Measurements from ENCODE around the gene ODR4. TPM values are rescaled to one million over a fixed set of nuclear protein-coding genes. Genes with fewer than 3 reads are reported as not detected.
"Not testable (repeated sequence)": the region's sequence is repeated elsewhere in the genome, so short reads cannot be mapped to it uniquely, and the experiment has no call there.

Gene ODR4
- total RNA-seq: 14.4 and 15.3 TPM in 2 replicates
- 7.2 TPM for polyA plus RNA-seq (2012)

DNA sequence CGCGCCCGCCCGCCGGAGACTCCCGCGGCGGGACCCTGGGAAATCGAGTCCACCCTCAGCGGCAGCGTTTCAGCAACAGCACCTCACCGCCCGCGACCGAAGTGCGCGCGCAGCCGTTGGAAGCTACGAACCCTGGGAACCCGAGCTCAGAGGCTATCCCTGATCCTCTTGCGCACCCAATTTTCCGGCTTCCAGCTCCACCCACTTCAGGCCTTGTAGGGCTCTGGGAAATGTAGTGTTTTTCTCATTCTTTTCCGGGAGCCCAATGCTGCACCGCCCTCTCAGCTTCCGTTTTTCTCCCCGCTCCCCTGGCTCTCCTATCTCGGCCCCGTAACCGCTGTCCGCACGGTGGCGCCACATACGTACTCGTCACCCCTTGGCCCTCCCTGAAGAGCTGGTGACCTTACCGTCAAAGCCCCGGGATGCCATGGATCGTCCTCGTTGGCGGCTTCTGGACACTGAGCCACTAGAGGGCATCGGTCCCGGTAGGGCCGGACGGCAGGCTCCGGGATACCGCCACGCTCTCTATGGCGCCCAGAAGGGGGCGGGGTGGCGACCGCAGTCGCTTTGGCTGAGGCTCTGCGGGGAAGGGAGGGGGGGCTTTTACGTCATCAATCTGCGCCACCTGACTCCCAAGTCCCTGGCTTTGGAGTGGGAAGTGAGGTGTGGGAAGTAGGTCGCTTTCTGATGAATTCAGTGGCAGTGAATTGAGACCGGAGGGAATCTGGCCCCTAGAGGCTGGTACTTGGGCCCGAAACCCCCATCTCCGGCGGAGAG is at the start of gene ODR4, which contains the start of gene TPR:
Gene ODR4 (plus strand): TSS at position 687 of the 777 bp plus-strand sequence. CDS start 3,948 bp downstream, outside the sequence.
Gene TPR (minus strand): TSS at position 102 of the 777 bp plus-strand sequence. CDS start 225 bp downstream, outside the sequence.
- DNase-seq (ENCODE audit: low read depth): peak; percentile 100

DNA sequence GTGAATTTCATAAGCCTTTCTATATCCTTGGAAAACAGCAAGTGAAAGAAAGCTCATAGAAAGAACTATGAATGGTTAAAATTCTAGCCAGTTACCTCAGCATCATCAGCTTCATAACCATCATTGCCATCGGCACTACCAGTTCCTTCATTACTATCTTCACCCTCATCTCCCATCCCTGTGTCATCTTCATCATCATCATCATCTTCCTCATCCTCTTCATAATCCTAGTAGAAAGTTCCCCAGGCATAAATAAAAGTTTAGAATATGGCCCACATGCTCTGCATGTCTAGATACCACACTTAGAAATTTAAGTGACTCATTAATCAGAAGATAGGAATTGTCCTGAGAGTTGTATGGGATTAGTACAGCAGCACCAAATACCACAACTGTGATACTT is 49.6 kb upstream of the ODR4 start:
- DNase-seq (ENCODE audit: low read depth): no peak

DNA sequence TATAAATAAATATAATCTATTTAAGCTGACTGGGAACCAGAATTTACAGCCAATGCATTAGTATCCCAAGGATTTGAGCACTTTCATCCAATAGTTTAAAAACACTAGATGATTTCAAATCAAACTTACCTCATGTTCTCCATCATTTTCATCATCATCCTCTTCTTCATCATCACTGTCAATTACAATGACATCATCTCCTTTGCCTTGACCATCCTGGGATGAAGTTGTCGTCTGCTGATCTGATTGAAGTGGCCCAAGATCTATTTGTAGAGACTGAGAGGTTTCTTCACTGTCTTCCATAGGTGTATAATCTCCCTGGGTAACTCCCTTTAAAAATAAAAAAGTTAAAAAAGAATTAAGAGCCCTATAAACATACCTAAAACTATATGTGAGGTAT is 48.3 kb upstream of the ODR4 start:
- no peak for DNase-seq (ENCODE audit: low read depth)

DNA sequence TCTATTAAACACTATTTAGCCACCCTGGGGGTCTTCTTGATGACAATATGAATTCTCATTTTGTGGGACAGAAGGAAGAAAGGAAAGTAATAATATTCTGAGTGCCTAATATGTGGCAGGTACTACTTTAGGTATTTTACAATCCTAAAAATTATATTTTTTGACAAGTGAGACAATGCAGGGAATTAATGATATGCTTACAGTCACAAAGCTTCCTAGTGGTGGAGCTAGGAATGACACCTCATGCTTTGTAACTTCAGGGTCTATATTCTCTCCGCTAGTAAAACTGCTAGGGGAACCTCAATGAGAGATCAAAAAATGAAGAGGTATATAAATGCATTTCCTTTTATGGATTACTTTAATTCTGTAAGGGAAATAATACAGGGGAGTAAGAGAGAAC is 44.9 kb upstream of the ODR4 start:
- no peak for DNase-seq (ENCODE audit: low read depth)

DNA sequence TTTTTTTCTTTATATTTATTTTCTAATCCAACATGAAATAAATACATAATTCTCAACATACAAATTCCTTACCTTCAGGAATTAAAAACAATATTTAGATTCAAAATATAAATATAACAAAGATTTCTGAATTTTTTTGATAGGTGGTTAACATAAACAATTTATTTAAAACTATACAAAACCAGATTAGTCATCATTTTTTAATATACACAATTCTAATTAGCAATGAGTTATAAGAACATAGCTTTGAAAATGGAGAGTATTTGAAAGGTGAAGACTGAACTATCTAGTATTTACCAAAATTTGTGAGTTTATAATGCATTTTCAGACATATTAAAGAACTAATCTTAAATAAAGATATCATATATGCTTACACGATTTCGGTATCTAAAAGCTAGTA is 38.1 kb upstream of the ODR4 start:
- no peak for DNase-seq (ENCODE audit: low read depth)

DNA sequence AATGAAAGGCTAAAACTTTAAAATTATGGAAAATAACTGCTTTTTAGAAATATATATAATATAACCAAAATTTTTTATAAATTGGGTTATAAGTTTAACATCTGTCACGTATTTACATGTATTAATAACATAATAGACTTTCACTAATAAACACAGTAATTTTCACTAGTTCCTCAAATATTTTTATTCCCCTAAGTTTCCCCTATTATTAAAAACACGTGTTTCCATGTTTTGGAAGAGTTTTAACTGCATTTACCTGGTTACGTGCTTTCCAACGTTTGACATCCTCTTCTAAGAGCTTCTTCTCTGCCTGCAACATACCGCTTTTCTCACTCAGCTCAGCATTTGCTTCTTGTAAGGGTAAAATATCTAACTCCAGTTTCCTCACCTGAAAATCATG is 34.9 kb upstream of the ODR4 start:
- DNase-seq (ENCODE audit: low read depth): no peak

DNA sequence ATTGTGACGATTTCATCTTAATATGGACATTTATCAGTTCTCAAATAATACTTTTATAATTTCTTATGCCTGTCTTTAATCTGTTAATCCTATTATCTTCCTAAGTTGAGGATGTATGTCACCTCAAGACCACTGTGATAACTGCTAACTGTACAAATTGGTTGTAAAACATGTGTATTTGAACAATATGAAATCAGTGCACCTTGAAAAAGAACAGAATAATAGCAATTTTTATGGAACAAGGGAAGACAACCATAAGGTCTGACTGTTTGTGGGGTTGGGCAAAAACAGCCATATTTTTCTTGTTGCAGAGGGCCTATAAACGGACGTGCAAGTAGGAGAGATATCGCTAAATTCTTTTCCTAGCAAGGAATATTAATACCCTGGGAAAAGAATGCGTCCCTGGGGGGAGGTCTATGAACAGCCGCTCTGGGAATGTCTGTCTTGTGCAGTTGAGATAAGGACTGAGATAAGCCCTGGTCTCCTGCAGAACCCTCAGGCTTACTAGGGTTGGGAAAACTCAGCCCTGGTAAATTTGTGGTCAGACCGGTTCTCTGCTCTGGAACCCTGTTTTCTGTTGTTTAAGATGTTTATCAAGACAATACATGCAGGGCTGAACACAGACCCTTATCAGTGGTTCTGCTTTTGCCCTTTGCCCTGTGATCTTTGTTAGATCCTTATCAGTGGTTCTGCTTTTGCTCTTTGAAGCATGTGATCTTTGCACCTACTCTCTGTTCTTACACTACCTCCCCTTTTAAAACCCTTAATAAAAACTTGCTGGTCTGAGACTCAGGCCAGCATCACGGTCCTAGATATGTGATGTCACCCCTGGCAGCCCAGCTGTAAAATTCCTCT is 27.6 kb upstream of the ODR4 start:
- not testable (repeated sequence) for DNase-seq (ENCODE audit: low read depth)

DNA sequence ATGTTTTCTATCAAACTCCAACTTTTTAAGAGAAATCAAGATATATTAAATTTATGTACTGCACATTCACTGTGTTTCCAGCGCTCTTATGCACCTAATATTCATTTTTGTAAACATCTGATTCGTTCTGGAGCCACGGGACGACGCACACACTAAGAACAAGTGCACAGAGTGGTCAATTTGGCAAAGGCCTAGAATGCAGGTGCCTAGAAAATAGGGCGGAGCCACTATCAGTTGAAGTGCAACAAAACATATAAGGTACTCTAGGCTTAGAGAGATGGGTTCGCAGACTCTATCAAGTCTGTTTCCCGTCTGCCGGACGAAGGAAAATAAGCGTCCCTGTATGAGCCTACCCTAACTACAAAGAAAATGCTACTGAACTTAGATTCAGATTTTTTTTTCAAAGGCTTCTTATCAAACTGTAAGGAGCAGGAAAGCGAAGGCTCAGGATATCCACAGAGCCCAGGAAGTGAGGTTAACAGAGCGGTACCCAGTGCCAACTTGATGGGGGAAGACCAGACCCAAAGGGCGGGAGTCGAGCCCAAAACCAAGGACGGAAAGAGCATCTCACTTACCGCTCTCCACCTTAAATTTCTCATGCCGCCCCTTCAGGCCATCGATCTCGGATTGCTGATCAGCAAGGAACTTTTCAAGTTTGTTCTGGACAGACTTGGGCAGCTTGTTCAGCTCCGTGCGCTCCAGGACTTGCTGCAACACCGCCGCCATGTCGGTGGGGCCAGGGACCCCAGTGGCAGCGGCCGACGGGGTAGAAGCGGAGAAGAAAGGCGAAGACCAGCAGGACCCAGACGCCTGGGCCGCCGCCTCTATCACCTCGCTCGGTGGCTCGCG is 1.1 kb upstream of the ODR4 start:
- DNase-seq (ENCODE audit: low read depth): peak; percentile 19

DNA sequence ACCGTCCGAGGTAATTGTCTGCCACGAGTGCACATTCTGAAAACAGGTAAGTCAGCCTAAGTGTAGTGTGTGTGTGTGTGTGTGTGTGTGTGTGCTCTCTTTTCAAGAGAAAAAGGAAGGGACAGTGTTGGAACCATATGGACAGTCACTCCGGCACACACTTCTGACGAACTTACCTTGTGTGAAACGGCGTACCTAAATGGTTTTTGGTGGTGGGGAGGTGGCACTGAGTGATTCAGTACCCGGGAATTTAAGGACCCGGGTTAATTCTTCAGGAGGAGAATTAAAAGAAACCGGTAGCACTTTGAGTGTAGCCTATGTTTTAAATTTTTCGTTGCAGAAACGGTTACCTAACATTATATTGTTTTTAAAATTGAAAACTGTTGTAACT is 286 bp downstream of the ODR4 start:
- DNase-seq (ENCODE audit: low read depth): no peak

DNA sequence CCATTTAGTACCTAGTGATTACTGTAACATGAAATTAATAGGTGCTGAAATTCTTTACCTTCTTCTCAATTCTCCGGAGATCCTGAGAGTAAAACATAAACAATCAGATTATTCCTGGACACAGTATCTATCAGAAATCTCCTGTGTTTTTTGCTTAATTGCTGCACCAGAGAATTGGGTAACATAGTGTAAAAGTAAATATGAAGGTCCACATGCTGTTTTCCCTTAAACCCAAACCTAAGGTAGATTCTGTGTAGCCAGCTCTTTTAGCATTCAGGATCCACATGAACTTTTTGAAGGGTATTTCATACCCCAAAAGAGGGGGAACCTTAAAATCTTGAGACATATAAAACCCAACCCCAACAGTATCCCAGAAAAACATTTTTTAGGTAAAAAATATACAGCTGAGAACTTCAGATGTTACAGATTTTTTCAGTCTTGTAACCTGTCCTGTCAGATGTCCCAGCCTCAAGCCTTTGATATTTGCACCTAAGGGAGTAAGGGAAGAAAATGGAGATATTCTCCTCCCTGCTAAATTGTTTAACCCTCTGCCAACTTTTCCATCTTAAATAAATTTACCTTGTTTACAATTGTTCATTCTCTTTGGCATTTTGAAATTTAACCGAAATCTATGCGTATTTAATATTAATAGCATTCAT is 11.2 kb downstream of the ODR4 start:
- no peak for DNase-seq (ENCODE audit: low read depth)

DNA sequence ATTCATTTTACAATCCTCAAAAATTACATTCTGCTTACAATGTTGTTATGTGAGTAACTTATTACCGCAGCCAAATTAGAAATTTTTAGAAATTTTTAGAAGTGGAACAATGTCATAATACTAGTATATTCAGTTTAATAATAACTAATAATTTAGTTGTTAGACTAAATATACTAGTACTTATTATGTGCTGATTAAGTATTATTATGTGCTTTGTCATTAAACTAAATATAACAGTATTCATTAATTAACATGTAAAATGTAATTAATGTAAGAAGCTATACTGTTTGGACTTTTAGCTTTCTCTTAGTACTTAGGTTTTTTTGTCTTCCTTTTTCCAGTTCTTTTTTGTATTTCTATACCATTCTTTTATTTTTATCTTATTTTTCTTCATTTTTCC is 15.3 kb downstream of the ODR4 start:
- no peak for DNase-seq (ENCODE audit: low read depth)

DNA sequence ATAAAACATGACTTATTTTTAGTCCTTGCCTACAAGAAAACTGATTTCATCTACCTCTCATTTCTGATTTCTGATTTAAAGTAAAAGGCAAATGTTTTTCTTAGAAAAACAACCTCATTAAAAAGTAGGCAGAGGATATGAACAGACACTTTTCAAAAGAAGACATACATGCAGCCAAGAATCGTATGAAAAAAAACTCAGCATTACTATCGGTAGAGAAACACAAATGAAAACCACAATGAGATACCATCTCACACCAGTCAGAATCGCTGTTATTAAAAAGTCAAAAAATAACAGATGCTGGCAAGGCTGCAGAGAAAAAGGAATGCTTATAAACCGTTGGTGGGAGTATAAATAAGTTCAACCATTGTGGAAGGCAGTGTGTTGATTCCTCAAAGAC is 16.2 kb downstream of the ODR4 start:
- DNase-seq (ENCODE audit: low read depth): no peak

DNA sequence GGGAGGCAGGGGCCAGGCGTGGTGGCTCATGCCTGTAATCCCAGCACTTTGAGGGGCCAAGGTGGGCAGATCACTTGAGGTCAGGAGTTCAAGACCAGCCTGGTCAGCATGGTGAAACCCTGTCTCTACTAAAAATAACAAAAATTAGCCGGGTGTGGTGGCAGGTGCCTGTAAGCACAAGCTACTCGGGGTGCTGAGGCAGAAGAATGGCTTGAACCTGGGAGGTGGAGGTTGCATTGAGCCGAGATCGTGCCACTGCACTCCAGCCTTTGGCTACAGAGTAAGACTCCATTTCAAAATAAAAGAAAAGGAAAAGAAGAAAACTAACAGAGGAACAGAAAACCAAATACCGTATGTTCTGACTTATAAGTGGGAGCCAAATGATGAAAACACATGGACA is 17.1 kb downstream of the ODR4 start:
- not testable (repeated sequence) for DNase-seq (ENCODE audit: low read depth)

DNA sequence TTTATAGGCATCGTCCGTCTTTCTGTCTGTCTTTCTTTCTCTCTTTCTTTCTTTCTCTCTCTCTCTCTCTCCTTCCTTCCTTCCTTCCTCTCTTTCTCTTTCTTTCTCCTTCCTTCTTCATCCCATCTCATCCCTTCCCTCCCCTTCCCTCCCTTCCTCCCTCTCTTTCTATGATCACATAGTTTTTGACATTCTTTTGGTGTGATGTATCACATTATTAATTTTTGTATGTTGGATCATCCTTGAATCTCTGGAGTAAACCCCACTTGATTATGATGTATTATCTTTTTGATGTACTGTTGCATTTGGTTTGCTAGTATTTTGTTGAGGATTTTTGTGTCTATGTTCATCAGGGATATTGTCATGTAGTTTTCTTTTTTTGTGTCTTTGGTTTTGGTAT is 25.8 kb downstream of the ODR4 start:
- DNase-seq (ENCODE audit: low read depth): not testable (repeated sequence)

DNA sequence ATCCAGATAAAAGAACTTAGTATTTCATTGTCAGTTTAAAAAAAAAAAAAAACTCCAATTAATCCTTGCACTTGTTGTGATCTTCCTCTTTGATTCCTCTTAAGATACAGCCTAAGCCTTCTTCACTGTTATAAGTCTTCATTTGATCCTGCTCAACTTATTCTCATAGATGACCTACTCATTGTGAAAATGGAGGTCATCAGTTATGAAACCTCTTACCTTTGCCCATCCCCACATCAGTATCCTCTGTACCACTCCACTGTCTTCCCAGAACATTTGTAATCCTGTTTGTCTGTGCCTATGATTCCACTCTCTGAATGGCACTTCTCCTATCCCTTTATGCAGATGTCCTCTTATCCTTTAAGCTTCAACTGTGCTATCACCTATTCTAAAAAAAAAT is 28.0 kb downstream of the ODR4 start:
- DNase-seq (ENCODE audit: low read depth): no peak

DNA sequence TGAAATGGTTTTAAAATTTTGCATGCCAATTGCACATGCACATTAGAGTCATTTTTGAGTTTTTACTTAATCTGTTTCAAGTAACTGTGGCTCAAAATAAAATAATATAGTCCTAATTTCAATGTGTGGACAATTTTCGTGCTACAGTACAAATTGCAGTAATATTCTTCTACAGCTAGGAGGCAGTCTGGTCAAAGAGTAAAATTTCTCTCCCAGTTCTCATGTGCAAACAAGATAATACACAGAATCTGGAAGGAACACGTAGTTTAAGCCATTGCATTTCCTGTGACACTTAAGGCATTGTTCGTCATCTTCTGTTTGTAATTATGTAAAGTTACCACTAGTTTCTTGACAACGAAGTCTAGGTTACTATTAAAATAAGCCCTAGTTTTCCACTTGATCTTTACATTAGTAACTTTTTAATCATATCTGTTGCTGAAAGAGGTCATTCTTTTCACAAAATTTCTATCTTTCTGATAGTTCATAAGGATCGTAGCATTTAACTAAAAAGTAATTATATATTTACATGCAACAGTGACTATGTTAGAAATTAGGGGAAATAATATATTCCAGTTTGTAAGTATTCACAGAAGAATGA is 28.9 kb downstream of the ODR4 start:
- peak; percentile 36 for DNase-seq (ENCODE audit: low read depth)

DNA sequence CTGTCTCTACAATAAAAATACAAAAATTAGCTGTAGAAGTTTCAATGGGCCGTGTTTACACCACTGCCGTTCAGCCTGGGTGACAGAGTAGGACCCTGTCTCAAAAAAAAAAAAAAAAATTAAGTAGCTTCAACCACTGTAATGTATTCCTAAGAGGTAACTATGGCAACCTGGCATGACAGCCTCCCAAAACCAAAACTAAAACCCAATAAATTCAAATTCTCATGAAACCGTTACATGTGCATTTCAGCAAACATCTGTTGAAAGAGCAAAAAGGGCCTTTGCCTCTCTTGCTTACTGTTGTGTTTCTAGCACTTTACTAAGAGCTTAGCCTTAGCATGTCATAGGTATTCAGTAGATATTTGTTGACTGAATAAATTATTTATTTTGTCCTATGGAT is 33.5 kb downstream of the ODR4 start:
- no peak for DNase-seq (ENCODE audit: low read depth)

DNA sequence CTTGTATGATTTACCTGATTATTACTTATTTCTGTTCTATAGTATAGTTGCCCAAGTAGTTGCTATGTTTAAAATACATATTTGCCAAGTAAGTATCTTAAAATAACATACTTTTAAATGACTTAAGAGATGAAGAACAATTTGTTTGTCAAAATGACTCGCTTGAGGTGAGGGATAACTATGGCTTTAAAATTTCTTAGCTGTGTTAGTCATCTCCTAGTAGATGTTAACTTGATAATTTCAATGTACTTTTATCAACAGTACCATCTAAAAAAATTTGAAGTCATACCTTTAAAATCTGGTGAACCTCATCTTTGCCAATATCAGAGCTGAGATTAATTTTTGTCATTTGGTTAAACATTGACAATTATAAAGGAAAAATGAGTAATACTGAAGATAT is 37.7 kb downstream of the ODR4 start:
- DNase-seq (ENCODE audit: low read depth): no peak

DNA sequence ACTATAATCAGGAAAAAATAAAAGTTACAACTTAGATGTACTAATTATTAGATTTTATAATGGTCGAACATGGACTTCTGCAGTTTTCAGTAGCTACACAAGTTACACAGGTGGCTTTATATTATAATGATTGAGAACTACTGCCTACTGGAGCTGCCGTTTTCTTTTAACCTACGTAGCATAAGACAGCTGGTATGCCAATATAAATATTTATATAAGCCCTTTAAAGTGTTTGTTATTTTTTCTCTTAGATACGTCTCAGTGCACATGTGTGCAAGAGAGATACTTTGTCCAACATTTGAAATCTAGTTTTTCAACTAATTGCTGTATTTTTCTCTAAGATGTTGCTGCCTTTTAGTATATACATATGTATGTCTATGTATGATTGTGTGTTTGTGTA is 42.9 kb downstream of the ODR4 start:
- DNase-seq (ENCODE audit: low read depth): no peak

DNA sequence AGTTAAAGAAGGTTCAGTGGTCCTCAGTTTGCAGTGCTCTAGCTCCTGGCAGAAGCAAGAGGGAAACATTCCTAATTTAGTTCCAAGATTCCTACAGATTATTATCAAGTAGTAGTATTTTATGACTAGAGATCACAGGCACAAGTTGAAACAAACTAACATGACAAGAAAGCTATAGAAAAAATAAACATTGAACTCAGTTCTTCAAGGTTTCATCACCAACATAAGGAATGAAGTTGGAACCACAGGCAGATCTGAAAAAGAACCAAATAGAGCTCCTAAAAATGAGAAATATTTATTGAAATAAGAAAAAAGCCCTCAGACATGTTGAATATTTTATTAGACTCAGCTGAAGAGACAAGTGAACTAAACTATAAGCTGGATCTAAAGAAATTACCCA is 44.7 kb downstream of the ODR4 start:
- no peak for DNase-seq (ENCODE audit: low read depth)

DNA sequence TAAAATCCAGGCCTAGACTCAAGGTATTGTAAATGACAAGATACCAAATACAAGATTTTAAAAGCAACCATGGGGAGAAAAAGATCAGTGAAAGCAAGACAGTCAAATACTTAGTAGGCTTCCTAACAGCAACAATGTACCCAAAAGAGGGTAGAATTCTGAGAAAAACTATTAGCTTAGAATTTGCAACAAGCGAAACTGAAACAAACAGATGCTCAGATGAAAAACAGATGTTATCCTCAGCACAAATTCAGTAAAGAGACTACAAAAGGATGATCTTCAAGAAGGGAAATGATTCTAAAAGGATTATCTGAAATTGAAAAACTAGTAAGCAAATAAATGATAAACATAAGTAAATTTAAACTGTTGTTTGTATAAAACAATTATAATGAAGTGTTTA is 45.3 kb downstream of the ODR4 start:
- DNase-seq (ENCODE audit: low read depth): no peak
